22Rv1 (cell line): ENCODE results near the gene LHCGR.

ENCODE experiments used
- H3K27ac ChIP-seq: fragments of 450-650 bp; 2 replicates; pipeline ENCODE4 v1.5.1; 2017
- CTCF ChIP-seq: fragments of 450-650 bp; IDR thresholded peaks from 2 replicates; pipeline ENCODE4 v1.5.1; 2017; ENCODE audit warnings: mild to moderate bottlenecking
- ZFX ChIP-seq: fragments of 450-650 bp; IDR thresholded peaks from 2 replicates; pipeline ENCODE4 v1.6.1; 2017; ENCODE audit warnings: antibody characterized with exemption, borderline replicate concordance

The LHCGR gene

GRCh38 chr2:48760826-48761225, 5.3 kb upstream of the LHCGR start:
- no peak for TF ChIP-seq ZFX
- TF ChIP-seq CTCF: no peak

GRCh38 chr2:48759682-48760081, 4.2 kb upstream of the LHCGR start:
- no peak for TF ChIP-seq ZFX
- TF ChIP-seq CTCF: no peak
- no peak overlapping the region for H3K27ac ChIP-seq

More at GRCh38 chr2:48760826-48761225, 5.3 kb upstream of the LHCGR start:
- H3K27ac ChIP-seq: no peak overlapping the region

GRCh38 chr2:48756289-48756688, 765 bp upstream of the LHCGR start:
- TF ChIP-seq CTCF: no peak
- no peak for TF ChIP-seq ZFX
- H3K27ac ChIP-seq: no peak overlapping the region

GRCh38 chr2:48754874-48755273, 650 bp downstream of the LHCGR start:
- TF ChIP-seq CTCF (no peak), ZFX (no peak)
- H3K27ac ChIP-seq: no peak overlapping the region

- H3K27ac ChIP-seq: no peak overlapping the region
- TF ChIP-seq CTCF (no peak), ZFX (no peak)
Measured at GRCh38 chr2:48753228-48753627, 2.3 kb downstream of the LHCGR start.

- no peak overlapping the region for H3K27ac ChIP-seq
- TF ChIP-seq ZFX (no peak), CTCF (no peak)
Measured at GRCh38 chr2:48750128-48750739, 5.3 kb downstream of the LHCGR start.

GRCh38 chr2:48749291-48750127, 6.0 kb downstream of the LHCGR start:
- H3K27ac ChIP-seq: no peak overlapping the region

More at GRCh38 chr2:48749291-48750127, 6.0 kb downstream of the LHCGR start:
- TF ChIP-seq ZFX (no peak), CTCF (no peak)
